ENCODE results near the gene GLB1L3. TPM values are rescaled to one million over a fixed set of nuclear protein-coding genes. Genes with fewer than 3 reads are reported as not detected.

GLB1L3 gene
- total and polyA plus RNA-seq, 2 donors (not counting 3 experiments of a cell fraction or from before 2014, with no cell fraction given): not detected

DNA sequence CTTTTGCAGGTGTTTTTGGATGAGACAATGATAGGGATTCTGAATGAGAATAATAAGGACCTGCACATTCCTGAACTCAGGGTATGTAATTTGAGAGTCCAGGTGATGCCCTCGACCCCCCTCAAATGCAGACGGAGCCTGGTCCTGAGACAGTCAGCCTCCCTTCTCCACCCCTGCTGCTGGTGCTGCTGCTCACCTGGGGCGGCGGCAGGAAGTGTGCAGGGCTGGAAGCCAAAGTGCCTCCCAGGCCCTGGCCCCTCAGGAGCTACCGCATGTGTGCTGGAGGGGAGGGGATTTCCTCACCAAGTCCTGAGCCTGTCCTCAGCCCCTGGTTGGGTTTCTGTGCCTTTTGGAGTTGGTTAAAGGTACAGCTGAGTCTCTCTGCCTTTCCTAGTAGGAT, 36.6 kb downstream of the GLB1L3 start:
- no TSS peak for BruUV-seq (replicated peaks)
- Histone ChIP-seq H3K79me2 (ENCODE audit: control insufficient read depth, insufficient read depth, low read length) (no peaks in the 10 kb centered on the region), H2AFZ (ENCODE audit: low read depth, low read length) (no peak overlapping the region), H3K4me3 (replicated peaks in 1 of 3; ENCODE audit: insufficient read depth in 1 of 3, low read depth in 1 of 3, low read length in 3 of 3) (no peak overlapping the region), H3K9me1 (replicated peaks; ENCODE audit: control insufficient read depth, extremely low read depth, insufficient read depth, low read length) (no peaks in the 10 kb centered on the region), H3K9ac (replicated peaks; ENCODE audit: extremely low read depth, insufficient read depth, low read length) (no peak overlapping the region), H3K27ac (ENCODE audit: insufficient read depth, low read depth, low read length) (no peak overlapping the region), H3K27me3 (ENCODE audit: control insufficient read depth in 2 of 2, insufficient read depth in 2 of 2, low read length in 2 of 2) (no peaks in the 10 kb centered on the region), H3K4me1 (ENCODE audit: control insufficient read depth, extremely low read depth, insufficient read depth, low read length) (no peaks in the 10 kb centered on the region), H4K20me1 (replicated peaks; ENCODE audit: control insufficient read depth, extremely low read depth, insufficient read depth, low read length) (no peaks in the 10 kb centered on the region), H3K36me3 (ENCODE audit: control insufficient read depth in 2 of 2, extremely low read depth in 1 of 2, insufficient read depth in 2 of 2, low read length in 2 of 2) (no peaks in the 10 kb centered on the region), H3K9me3 (replicated peaks; ENCODE audit: control insufficient read depth, insufficient read depth, low read length) (no peaks in the 10 kb centered on the region), H3K4me2 (ENCODE audit: insufficient read depth, low read length) (no peak overlapping the region)
- FAIRE-seq (no peak), DNase-seq (ENCODE audit: low read depth, low spot score) (no peak)
- dilution Hi-C loops (cut with MboI; ENCODE audit: extremely low pct_ligation_motif_present, low sequenced_read_pairs) (no loop called here), intact Hi-C loops (cut with micrococcal nuclease) (no loop called here)
- ChIA-PET POLR2A (no interaction called here), CTCF (no interaction called here)
- TF ChIP-seq, protein P1, sequence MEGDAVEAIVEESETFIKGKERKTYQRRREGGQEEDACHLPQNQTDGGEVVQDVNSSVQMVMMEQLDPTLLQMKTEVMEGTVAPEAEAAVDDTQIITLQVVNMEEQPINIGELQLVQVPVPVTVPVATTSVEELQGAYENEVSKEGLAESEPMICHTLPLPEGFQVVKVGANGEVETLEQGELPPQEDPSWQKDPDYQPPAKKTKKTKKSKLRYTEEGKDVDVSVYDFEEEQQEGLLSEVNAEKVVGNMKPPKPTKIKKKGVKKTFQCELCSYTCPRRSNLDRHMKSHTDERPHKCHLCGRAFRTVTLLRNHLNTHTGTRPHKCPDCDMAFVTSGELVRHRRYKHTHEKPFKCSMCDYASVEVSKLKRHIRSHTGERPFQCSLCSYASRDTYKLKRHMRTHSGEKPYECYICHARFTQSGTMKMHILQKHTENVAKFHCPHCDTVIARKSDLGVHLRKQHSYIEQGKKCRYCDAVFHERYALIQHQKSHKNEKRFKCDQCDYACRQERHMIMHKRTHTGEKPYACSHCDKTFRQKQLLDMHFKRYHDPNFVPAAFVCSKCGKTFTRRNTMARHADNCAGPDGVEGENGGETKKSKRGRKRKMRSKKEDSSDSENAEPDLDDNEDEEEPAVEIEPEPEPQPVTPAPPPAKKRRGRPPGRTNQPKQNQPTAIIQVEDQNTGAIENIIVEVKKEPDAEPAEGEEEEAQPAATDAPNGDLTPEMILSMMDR (IDR thresholded peaks at IDR 0.05; ENCODE audit: extremely low read depth in 1 of 2, insufficient read depth in 1 of 2, low read depth in 1 of 2, low read length in 2 of 2): no peak
- TF ChIP-seq, protein P2, sequence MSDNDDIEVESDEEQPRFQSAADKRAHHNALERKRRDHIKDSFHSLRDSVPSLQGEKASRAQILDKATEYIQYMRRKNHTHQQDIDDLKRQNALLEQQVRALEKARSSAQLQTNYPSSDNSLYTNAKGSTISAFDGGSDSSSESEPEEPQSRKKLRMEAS (IDR thresholded peaks at IDR 0.05; ENCODE audit: insufficient read depth, insufficient read length): no peak
- TF ChIP-seq POLR2A (IDR thresholded peaks at IDR 0.05; ENCODE audit: low read depth, low read length): no peak
- TF ChIP-seq GATA2 (IDR thresholded peaks at IDR 0.05; ENCODE audit: insufficient read depth, insufficient read length, low read depth, low read length): no peak
- no peak for TF ChIP-seq MYC (IDR thresholded peaks at IDR 0.05; ENCODE audit: low read depth, low read length)
- no peak for TF ChIP-seq EZH2 (IDR thresholded peaks at IDR 0.05; ENCODE audit: borderline replicate concordance, low read depth, low read length, severe bottlenecking)
- no peak for TF ChIP-seq JUN (IDR thresholded peaks at IDR 0.05; ENCODE audit: borderline replicate concordance, insufficient read depth, insufficient read length, low read depth)
- no peak for TF ChIP-seq POLR2AphosphoS5 (IDR thresholded peaks at IDR 0.05; ENCODE audit: insufficient read depth, low read depth, low read length)
- TF ChIP-seq FOS (IDR thresholded peaks at IDR 0.05; ENCODE audit: borderline replicate concordance, insufficient read depth, low read length): no peak
